ENCODE data around the gene PSMD1.

DNA sequence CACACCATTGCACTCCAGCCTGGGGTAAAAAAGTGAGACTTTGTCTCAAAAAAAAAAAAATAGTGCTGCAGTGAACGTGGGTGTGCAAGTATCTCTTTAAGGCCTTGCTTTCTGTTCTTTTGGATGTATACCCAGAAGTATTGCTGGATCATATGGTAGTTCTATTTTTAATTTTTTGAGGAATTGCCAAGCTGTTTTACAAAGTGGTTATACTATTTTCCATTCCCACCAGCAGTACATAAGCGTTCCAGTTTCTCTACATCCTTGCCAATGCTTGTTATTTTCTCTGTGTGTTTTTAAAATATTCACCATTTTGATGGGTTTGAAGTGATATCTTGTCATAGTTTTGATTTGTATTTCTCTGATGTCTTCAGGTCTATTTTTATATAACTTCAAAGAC, 154.8 kb downstream of the PSMD1 start:
- peak in 1 of 4 donors; percentile 6 for TF ChIP-seq POLR2AphosphoS5 (IDR thresholded peaks at IDR 0.05)
- no peak for TF ChIP-seq POLR2A (IDR thresholded peaks at IDR 0.05)
- TF ChIP-seq CTCF (IDR thresholded peaks at IDR 0.05): no peak
- peak in 1 of 4 donors; percentile 16 for TF ChIP-seq EP300 (IDR thresholded peaks at IDR 0.05)
